HepG2 (cell line): ENCODE results near the gene TCAF1. TPM values are rescaled to one million over a fixed set of nuclear protein-coding genes. Genes with fewer than 3 reads are reported as not detected.
A peak's percentile ranks its signal among the peaks of the same experiment; 100 is the strongest.

Experiments
- HCFC1 ChIP-seq: fragments of 150-350 bp; IDR thresholded peaks from 2 replicates; pipeline ENCODE4 v1.6.1; 2014; ENCODE audit warnings: low read depth, low read length
- HNRNPH1 ChIP-seq: fragments of 200-400 bp; formaldehyde crosslinking; optimal IDR thresholded peaks from 2 replicates; pipeline ENCODE3; 2017; ENCODE audit warnings: mild to moderate bottlenecking, low read depth, low read length
- MATR3 ChIP-seq: sonication (generic); formaldehyde crosslinking; IDR thresholded peaks from 2 replicates; pipeline ENCODE4 v1.4.0; 2020; ENCODE audit warnings: missing genetic modification reagents
- PRPF4 ChIP-seq: fragments of 200-400 bp; formaldehyde crosslinking; IDR thresholded peaks from 2 replicates; pipeline ENCODE4 v1.6.1; 2016; ENCODE audit warnings: low read length, low read depth; ENCODE audit not compliant: poor library complexity, severe bottlenecking
- SIX1 ChIP-seq: sonication (generic); formaldehyde crosslinking; IDR thresholded peaks from 2 replicates; pipeline ENCODE4 v1.4.0; 2020; ENCODE audit warnings: missing genetic modification reagents, borderline replicate concordance
- SMARCE1 ChIP-seq: fragments of 450-650 bp; IDR thresholded peaks from 2 replicates; pipeline ENCODE4 v1.6.1; 2017; ENCODE audit warnings: borderline replicate concordance
- SP1 ChIP-seq, 2 experiments: fragments of 450-650 bp in 1 of 2; sonication (generic) in 1 of 2; formaldehyde crosslinking in 1 of 2; IDR thresholded peaks; 2 replicates each; pipeline versions ENCODE4 v1.4.0 to v1.6.1; 2016 to 2020; ENCODE audit warnings: missing genetic modification reagents in 1 of 2
- ZC3H13 ChIP-seq: sonication (generic); formaldehyde crosslinking; IDR thresholded peaks from 2 replicates; pipeline ENCODE4 v1.8.1; 2023; ENCODE audit warnings: mild to moderate bottlenecking, missing genetic modification reagents, moderate library complexity
- ZFP36 ChIP-seq: fragments of 150-350 bp; IDR thresholded peaks from 2 replicates; pipeline ENCODE4 v1.6.1; 2018; ENCODE audit warnings: borderline replicate concordance, low read length, low read depth; ENCODE audit not compliant: partially characterized antibody
- ZKSCAN5 ChIP-seq: sonication (generic); formaldehyde crosslinking; IDR thresholded peaks from 2 replicates; pipeline ENCODE4 v1.5.1; 2020; ENCODE audit warnings: mild to moderate bottlenecking, missing genetic modification reagents
- ZNF232 ChIP-seq: sonication (generic); formaldehyde crosslinking; IDR thresholded peaks from 2 replicates; pipeline ENCODE4 v1.4.0; 2020; ENCODE audit warnings: missing genetic modification reagents, borderline replicate concordance
- ZNF235 ChIP-seq: sonication (generic); formaldehyde crosslinking; IDR thresholded peaks from 2 replicates; pipeline ENCODE4 v1.8.1; 2023; ENCODE audit warnings: mild to moderate bottlenecking, missing genetic modification reagents, borderline replicate concordance
- ZNF260 ChIP-seq: sonication (generic); formaldehyde crosslinking; IDR thresholded peaks from 2 replicates; pipeline ENCODE4 v1.4.0; 2020; ENCODE audit warnings: missing genetic modification reagents, low read depth, mild to moderate bottlenecking, borderline replicate concordance
- ZNF451 ChIP-seq: sonication (generic); formaldehyde crosslinking; IDR thresholded peaks from 2 replicates; pipeline ENCODE4 v1.5.0; 2020; ENCODE audit warnings: mild to moderate bottlenecking, missing genetic modification reagents
- ZNF563 ChIP-seq: sonication (generic); formaldehyde crosslinking; IDR thresholded peaks from 2 replicates; pipeline ENCODE4 v1.8.0; 2022; ENCODE audit warnings: mild to moderate bottlenecking, moderate library complexity, missing genetic modification reagents
- ZNF7 ChIP-seq: IDR thresholded peaks from 2 replicates; pipeline ENCODE4 v1.6.1; 2016; ENCODE audit warnings: missing biosample characterization, missing genetic modification reagents
- ZNF883 ChIP-seq: sonication (generic); formaldehyde crosslinking; IDR thresholded peaks from 2 replicates; pipeline ENCODE4 v1.5.1; 2020; ENCODE audit warnings: mild to moderate bottlenecking, missing genetic modification reagents; ENCODE audit errors: not compliant biosample characterization
- polyA plus RNA-seq, 8 experiments: library from polyadenylated mRNA; depleted of rRNA in 3 of 8; stranded (reverse) in 7 of 8; unstranded in 1 of 8; fragments of >200 nt; fragmentation: Illumina TruSeq in 4 of 8; extraction: Trizol in 4 of 8; gene quantifications; 2 replicates each; pipeline versions ENCODE4 v1.2.1 to v1.2.3, GENCODE V29; 2011 to 2016; ENCODE audit warnings: low read depth in 4 of 8, missing spikeins in 1 of 8, mixed read lengths in 1 of 8; ENCODE audit not compliant: insufficient read depth in 1 of 8
- total RNA-seq, 5 experiments: library from RNA; depleted of rRNA; stranded (reverse); fragments of >200 nt; fragmentation: Illumina TruSeq; extraction: Trizol; gene quantifications; 2 replicates each; pipeline ENCODE4 v1.2.3, GENCODE V29; 2016; ENCODE audit warnings: low read depth in 1 of 5
- TF ChIP-seq, protein P1 (sequence below): sonication (generic); formaldehyde crosslinking; IDR thresholded peaks from 2 replicates; pipeline ENCODE4 v1.4.0; 2020; ENCODE audit warnings: mild to moderate bottlenecking, low read depth, missing genetic modification reagents
- TF ChIP-seq, protein P2 (sequence below): sonication (generic); formaldehyde crosslinking; IDR thresholded peaks from 2 replicates; pipeline ENCODE4 v1.5.0; 2020; ENCODE audit warnings: missing genetic modification reagents
- TF ChIP-seq, protein P3 (sequence below): sonication (generic); formaldehyde crosslinking; IDR thresholded peaks from 2 replicates; pipeline ENCODE4 v1.4.0; 2020; ENCODE audit warnings: missing genetic modification reagents
- TF ChIP-seq, protein P4 (sequence below): sonication (generic); formaldehyde crosslinking; IDR thresholded peaks from 2 replicates; pipeline ENCODE4 v1.8.0; 2022; ENCODE audit warnings: missing genetic modification reagents, mild to moderate bottlenecking, inconsistent platforms, borderline replicate concordance

TCAF1 gene
- total and polyA plus RNA-seq, 2 of the 13 experiments (the other 11 are each of a cell fraction or from before 2014, with no cell fraction given): 36.2 to 101 TPM

DNA sequence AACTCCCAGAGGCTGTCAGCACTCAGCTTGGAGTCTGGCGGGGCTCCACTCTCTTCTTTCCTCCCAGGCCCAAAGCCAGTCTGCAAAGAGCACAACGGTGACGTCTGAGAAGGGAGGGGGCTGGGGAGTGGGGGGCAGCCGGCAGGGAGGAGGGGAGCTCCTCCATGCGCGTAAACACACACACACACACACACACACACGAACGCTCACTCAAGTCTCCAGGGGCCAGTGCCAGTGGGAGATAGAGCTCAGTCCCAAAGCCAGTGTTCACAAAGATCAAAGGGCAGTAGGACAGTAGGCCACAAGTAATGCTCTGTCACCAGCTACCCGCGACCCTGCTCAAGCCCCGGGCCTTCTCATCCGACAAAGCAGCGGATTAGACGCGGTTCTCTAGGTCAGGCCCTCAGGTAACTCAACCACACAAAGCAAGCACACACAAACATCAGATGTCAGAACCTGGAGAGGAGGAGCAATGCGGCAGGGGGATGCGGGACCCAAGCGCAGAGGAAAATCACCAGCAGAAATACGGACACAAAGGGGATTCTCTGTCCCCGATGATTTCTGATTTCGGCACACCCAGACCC, 19.9 kb downstream of the TCAF1 start (continued):
- TF ChIP-seq, protein P1, sequence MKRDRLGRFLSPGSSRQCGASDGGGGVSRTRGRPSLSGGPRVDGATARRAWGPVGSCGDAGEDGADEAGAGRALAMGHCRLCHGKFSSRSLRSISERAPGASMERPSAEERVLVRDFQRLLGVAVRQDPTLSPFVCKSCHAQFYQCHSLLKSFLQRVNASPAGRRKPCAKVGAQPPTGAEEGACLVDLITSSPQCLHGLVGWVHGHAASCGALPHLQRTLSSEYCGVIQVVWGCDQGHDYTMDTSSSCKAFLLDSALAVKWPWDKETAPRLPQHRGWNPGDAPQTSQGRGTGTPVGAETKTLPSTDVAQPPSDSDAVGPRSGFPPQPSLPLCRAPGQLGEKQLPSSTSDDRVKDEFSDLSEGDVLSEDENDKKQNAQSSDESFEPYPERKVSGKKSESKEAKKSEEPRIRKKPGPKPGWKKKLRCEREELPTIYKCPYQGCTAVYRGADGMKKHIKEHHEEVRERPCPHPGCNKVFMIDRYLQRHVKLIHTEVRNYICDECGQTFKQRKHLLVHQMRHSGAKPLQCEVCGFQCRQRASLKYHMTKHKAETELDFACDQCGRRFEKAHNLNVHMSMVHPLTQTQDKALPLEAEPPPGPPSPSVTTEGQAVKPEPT: 0 out of 2 replicates have a peak, but pooled peaks have one; percentile 41
- TF ChIP-seq ZC3H13 (CRISPR knock-in tag) (no peak), SMARCE1 (no peak), HCFC1 (no peak), ZNF235 (CRISPR knock-in tag) (0 out of 2 replicates have a peak, but pooled peaks have one; percentile 2), ZNF563 (CRISPR knock-in tag) (peak; percentile 73; the same call in 1 of the 2 replicates), ZKSCAN5 (CRISPR knock-in tag) (no peak), SP1 (IDR thresholded peaks at IDR 0.05) (no peak), SP1 (CRISPR knock-in tag; IDR thresholded peaks at IDR 0.05) (0 out of 2 replicates have a peak, but pooled peaks have one; percentile 3), SIX1 (CRISPR knock-in tag) (no peak), ZNF451 (CRISPR knock-in tag) (no peak), ZNF232 (CRISPR knock-in tag) (peak; percentile 54; the same call in 1 of the 2 replicates), ZFP36 (no peak), ZNF260 (CRISPR knock-in tag) (no peak), ZNF883 (CRISPR knock-in tag) (no peak), HNRNPH1 (no peak), ZNF7 (CRISPR knock-in tag) (no peak), MATR3 (CRISPR knock-in tag) (no peak), PRPF4 (no peak)
- TF ChIP-seq, protein P2, sequence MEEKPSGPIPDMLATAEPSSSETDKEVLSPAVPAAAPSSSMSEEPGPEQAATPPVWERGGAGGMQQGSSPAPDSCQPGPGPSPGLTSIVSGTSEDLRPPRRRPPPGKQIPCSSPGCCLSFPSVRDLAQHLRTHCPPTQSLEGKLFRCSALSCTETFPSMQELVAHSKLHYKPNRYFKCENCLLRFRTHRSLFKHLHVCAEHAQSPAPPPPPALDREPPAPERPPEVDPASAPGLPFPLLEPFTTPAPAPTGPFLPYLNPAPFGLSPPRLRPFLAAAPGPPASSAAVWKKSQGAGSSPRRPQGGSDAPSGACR (CRISPR knock-in tag): peak; percentile 80; the same call in 1 of the 2 replicates
- TF ChIP-seq, protein P3, sequence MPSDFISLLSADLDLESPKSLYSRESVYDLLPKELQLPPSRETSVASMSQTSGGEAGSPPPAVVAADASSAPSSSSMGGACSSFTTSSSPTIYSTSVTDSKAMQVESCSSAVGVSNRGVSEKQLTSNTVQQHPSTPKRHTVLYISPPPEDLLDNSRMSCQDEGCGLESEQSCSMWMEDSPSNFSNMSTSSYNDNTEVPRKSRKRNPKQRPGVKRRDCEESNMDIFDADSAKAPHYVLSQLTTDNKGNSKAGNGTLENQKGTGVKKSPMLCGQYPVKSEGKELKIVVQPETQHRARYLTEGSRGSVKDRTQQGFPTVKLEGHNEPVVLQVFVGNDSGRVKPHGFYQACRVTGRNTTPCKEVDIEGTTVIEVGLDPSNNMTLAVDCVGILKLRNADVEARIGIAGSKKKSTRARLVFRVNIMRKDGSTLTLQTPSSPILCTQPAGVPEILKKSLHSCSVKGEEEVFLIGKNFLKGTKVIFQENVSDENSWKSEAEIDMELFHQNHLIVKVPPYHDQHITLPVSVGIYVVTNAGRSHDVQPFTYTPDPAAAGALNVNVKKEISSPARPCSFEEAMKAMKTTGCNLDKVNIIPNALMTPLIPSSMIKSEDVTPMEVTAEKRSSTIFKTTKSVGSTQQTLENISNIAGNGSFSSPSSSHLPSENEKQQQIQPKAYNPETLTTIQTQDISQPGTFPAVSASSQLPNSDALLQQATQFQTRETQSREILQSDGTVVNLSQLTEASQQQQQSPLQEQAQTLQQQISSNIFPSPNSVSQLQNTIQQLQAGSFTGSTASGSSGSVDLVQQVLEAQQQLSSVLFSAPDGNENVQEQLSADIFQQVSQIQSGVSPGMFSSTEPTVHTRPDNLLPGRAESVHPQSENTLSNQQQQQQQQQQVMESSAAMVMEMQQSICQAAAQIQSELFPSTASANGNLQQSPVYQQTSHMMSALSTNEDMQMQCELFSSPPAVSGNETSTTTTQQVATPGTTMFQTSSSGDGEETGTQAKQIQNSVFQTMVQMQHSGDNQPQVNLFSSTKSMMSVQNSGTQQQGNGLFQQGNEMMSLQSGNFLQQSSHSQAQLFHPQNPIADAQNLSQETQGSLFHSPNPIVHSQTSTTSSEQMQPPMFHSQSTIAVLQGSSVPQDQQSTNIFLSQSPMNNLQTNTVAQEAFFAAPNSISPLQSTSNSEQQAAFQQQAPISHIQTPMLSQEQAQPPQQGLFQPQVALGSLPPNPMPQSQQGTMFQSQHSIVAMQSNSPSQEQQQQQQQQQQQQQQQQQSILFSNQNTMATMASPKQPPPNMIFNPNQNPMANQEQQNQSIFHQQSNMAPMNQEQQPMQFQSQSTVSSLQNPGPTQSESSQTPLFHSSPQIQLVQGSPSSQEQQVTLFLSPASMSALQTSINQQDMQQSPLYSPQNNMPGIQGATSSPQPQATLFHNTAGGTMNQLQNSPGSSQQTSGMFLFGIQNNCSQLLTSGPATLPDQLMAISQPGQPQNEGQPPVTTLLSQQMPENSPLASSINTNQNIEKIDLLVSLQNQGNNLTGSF (CRISPR knock-in tag): no peak
- TF ChIP-seq, protein P4, sequence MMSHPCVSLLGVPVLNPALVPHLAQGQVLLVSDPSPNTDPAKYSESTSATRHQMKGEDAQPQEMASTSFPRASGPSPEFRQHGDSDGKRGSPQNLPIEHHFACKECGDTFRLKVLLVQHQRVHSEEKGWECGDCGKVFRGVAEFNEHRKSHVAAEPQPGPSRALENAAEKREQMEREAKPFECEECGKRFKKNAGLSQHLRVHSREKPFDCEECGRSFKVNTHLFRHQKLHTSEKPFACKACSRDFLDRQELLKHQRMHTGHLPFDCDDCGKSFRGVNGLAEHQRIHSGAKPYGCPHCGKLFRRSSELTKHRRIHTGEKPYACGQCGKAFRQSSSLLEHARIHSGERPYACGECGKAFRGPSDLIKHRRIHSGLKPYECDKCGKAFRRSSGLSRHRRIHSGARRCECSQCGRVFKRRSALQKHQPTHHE (CRISPR knock-in tag): peak; percentile 60; the same call in 1 of the 2 replicates
